ENCODE measurements around the gene NLRP3. TPM values are rescaled to one million over a fixed set of nuclear protein-coding genes. Genes with fewer than 3 reads are reported as not detected.

NLRP3 gene
- total RNA-seq, 1 experiment from 2014 or later: not detected

DNA sequence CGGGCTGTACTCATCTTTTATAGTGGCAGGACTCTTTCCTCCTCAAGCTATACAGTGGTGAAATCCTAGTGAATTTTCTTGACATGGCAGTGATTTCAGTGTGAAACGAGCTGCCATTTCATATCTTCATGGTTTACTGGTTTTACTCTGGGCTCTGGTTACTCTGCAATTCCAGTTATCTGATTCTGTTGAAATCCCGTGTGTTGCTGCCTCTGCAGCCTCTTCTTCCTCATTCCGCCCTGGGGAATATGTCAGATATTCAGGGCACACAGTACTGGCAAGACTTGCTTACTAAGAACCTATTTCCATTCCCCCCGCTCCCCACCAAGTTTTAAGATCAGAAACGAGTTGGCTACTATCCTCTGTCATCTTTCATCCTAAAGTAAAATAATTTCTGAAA lies 49.8 kb downstream of the NLRP3 start:
- H4K91ac ChIP-seq (ENCODE audit: insufficient read length, low read depth, low read length): no peak overlapping the region
- no peak overlapping the region for H4K8ac ChIP-seq (replicated peaks; ENCODE audit: insufficient read length, low read depth, low read length)
- Mint-ChIP-seq H3K9me3 (peaks cover 6 to 11% of the 10 kb centered on the region in 2 experiments), H3K36me3 (ENCODE audit: insufficient read depth in 1 of 3, low read depth in 3 of 3) (no peaks in the 10 kb centered on the region; a peak in 2 of 7 replicates), H3K4me1 (no peaks in the 10 kb centered on the region), H3K4me3 (no peak overlapping the region), H3K27me3 (ENCODE audit: low read depth) (no peaks in the 10 kb centered on the region), H3K27ac (peak overlapping the region in 1 of 3 experiments; percentile 23; a peak in 2 of 7 replicates)
- no peak overlapping the region for H2BK5ac ChIP-seq (ENCODE audit: insufficient read length, low read length)
- no peak overlapping the region for H2AK5ac ChIP-seq (ENCODE audit: insufficient read length, low read length)
- WGBS (ENCODE audit: extremely low coverage, insufficient read length, low lambda C conversion rate): no CpG with 5 or more reads among the region's 6 CpGs
- no peak overlapping the region for H3T11ph ChIP-seq (ENCODE audit: low read length)
- no peak overlapping the region for H3K4ac ChIP-seq (ENCODE audit: low read depth, low read length)
- TF ChIP-seq, protein P1, sequence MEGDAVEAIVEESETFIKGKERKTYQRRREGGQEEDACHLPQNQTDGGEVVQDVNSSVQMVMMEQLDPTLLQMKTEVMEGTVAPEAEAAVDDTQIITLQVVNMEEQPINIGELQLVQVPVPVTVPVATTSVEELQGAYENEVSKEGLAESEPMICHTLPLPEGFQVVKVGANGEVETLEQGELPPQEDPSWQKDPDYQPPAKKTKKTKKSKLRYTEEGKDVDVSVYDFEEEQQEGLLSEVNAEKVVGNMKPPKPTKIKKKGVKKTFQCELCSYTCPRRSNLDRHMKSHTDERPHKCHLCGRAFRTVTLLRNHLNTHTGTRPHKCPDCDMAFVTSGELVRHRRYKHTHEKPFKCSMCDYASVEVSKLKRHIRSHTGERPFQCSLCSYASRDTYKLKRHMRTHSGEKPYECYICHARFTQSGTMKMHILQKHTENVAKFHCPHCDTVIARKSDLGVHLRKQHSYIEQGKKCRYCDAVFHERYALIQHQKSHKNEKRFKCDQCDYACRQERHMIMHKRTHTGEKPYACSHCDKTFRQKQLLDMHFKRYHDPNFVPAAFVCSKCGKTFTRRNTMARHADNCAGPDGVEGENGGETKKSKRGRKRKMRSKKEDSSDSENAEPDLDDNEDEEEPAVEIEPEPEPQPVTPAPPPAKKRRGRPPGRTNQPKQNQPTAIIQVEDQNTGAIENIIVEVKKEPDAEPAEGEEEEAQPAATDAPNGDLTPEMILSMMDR (conservative IDR thresholded peaks at IDR 0.05): no peak
- no peaks in the 10 kb centered on the region for H3K79me2 ChIP-seq (ENCODE audit: insufficient read depth, low read length)
- H3K18ac ChIP-seq (ENCODE audit: insufficient read length, low read depth, low read length): no peak overlapping the region
- no peaks in the 10 kb centered on the region for H3K27me3 ChIP-seq (ENCODE audit: insufficient read depth, low read length)
- H3K9me3 ChIP-seq (ENCODE audit: control insufficient read depth, low read depth, low read length): no peaks in the 10 kb centered on the region
- H3K27ac ChIP-seq (ENCODE audit: insufficient read length, low read depth, low read length): no peak overlapping the region
- no peak overlapping the region for H3K14ac ChIP-seq (ENCODE audit: insufficient read depth, low read length)
- H3K23me2 ChIP-seq (ENCODE audit: insufficient read length, low read depth, low read length, poor library complexity, severe bottlenecking): no peaks in the 10 kb centered on the region
- no peaks in the 10 kb centered on the region for H4K20me1 ChIP-seq (ENCODE audit: control insufficient read depth, insufficient read depth, insufficient read length)
- no peak overlapping the region for H3K23ac ChIP-seq (ENCODE audit: insufficient read length, low read depth, low read length)
- no peak overlapping the region for H2BK20ac ChIP-seq (ENCODE audit: low read depth, low read length, poor library complexity, severe bottlenecking)
- no peak overlapping the region for H3K4me2 ChIP-seq (ENCODE audit: insufficient read depth, insufficient read length, low read length)
- H3K56ac ChIP-seq (ENCODE audit: insufficient read length, low read depth, low read length): no peak overlapping the region
- no peak overlapping the region for H2BK15ac ChIP-seq (ENCODE audit: low read depth, low read length)
- H2AFZ ChIP-seq (ENCODE audit: low read length): no peak overlapping the region
- H2BK120ac ChIP-seq (ENCODE audit: low read depth, low read length, poor library complexity, severe bottlenecking): no peak overlapping the region
- no peak overlapping the region for H3K9ac ChIP-seq (ENCODE audit: extremely low read depth, insufficient read length, low read length)
- no peak for DNase-seq
- no peaks in the 10 kb centered on the region for H3K4me1 ChIP-seq (ENCODE audit: insufficient read depth, low read length)
- H4K5ac ChIP-seq (ENCODE audit: insufficient read length, low read depth, low read length): no peak overlapping the region
- H2BK12ac ChIP-seq (ENCODE audit: insufficient read length, low read depth, low read length): no peak overlapping the region
- no peaks in the 10 kb centered on the region for H3K79me1 ChIP-seq (ENCODE audit: insufficient read depth, low read depth, low read length, poor library complexity, severe bottlenecking)

Measured in H9 (cell line).